ENCODE data around the gene INPP5A.

GRCh38 chr10:132756591-132756990, 219.0 kb downstream of the INPP5A start:
- TF ChIP-seq, protein P1, sequence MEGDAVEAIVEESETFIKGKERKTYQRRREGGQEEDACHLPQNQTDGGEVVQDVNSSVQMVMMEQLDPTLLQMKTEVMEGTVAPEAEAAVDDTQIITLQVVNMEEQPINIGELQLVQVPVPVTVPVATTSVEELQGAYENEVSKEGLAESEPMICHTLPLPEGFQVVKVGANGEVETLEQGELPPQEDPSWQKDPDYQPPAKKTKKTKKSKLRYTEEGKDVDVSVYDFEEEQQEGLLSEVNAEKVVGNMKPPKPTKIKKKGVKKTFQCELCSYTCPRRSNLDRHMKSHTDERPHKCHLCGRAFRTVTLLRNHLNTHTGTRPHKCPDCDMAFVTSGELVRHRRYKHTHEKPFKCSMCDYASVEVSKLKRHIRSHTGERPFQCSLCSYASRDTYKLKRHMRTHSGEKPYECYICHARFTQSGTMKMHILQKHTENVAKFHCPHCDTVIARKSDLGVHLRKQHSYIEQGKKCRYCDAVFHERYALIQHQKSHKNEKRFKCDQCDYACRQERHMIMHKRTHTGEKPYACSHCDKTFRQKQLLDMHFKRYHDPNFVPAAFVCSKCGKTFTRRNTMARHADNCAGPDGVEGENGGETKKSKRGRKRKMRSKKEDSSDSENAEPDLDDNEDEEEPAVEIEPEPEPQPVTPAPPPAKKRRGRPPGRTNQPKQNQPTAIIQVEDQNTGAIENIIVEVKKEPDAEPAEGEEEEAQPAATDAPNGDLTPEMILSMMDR (IDR thresholded peaks at IDR 0.05) = no peak
- no peak for TF ChIP-seq POLR2A (IDR thresholded peaks at IDR 0.05)

All from lower leg skin (tissue), 3 donors.